ENCODE data around the gene ATP5F1E. TPM values are rescaled to one million over a fixed set of nuclear protein-coding genes. Genes with fewer than 3 reads are reported as not detected.

Gene ATP5F1E
- 61.9 TPM for total RNA-seq
- polyA plus RNA-seq (ENCODE audit: insufficient read depth in 1 of 8, insufficient read length in 8 of 8, low replicate concordance in 1 of 8) = 100 to 1,000 TPM; 145 to 220 (median 180) TPM
- long read RNA-seq, donor 1, transcript ATP5F1E-202 (2 exons, 1,878 nt) = minor isoform, 6 of 301 reads
- long read RNA-seq, donor 1, transcript ATP5F1E-201 (3 exons, 3,665 nt) = major isoform, 281 of 301 reads
- long read RNA-seq, donor 1, partial matches to known transcripts = 14 of 301 reads
- long read RNA-seq, donor 1, other reads (novel, unspliced or antisense) = 0 of 301 reads
- long read RNA-seq, donor 2, transcript ATP5F1E-201 (3 exons, 3,665 nt) = major isoform, 69 of 80 reads
- long read RNA-seq, donor 2, partial matches to known transcripts = 9 of 80 reads
- long read RNA-seq, donor 2, other reads (novel, unspliced or antisense) = 0 of 80 reads
- long read RNA-seq, donor 3, transcript ATP5F1E-201 (3 exons, 3,665 nt) = major isoform, 412 of 430 reads
- long read RNA-seq, donor 3, partial matches to known transcripts = 14 of 430 reads
- long read RNA-seq, donor 3, other reads (novel, unspliced or antisense) = 0 of 430 reads
- long read RNA-seq, donor 4, transcript ATP5F1E-201 (3 exons, 3,665 nt) = major isoform, 396 of 417 reads
- long read RNA-seq, donor 4, transcript ATP5F1E-202 (2 exons, 1,878 nt) = minor isoform, 6 of 417 reads
- long read RNA-seq, donor 4, partial matches to known transcripts = 15 of 417 reads
- long read RNA-seq, donor 4, other reads (novel, unspliced or antisense) = 0 of 417 reads
- long read RNA-seq, donor 5, transcript ATP5F1E-202 (2 exons, 1,878 nt) = minor isoform, 15 of 1,335 reads
- long read RNA-seq, donor 5, transcript ATP5F1E-201 (3 exons, 3,665 nt) = major isoform, 1,262 of 1,335 reads
- long read RNA-seq, donor 5, partial matches to known transcripts = 58 of 1,335 reads
- long read RNA-seq, donor 5, other reads (novel, unspliced or antisense) = 0 of 1,335 reads
- long read RNA-seq, donor 6, transcript ATP5F1E-201 (3 exons, 3,665 nt) = major isoform, 1,199 of 1,261 reads
- long read RNA-seq, donor 6, transcript ATP5F1E-202 (2 exons, 1,878 nt) = minor isoform, 17 of 1,261 reads
- long read RNA-seq, donor 6, partial matches to known transcripts = 45 of 1,261 reads
- long read RNA-seq, donor 6, other reads (novel, unspliced or antisense) = 0 of 1,261 reads
- long read RNA-seq, donor 7, transcript ATP5F1E-202 (2 exons, 1,878 nt) = minor isoform, 18 of 739 reads
- long read RNA-seq, donor 7, transcript ATP5F1E-201 (3 exons, 3,665 nt) = major isoform, 694 of 739 reads
- long read RNA-seq, donor 7, partial matches to known transcripts = 27 of 739 reads
- long read RNA-seq, donor 7, other reads (novel, unspliced or antisense) = 0 of 739 reads
- long read RNA-seq, donor 8, transcript ATP5F1E-201 (3 exons, 3,665 nt) = major isoform, 536 of 610 reads
- long read RNA-seq, donor 8, transcript ATP5F1E-202 (2 exons, 1,878 nt) = minor isoform, 23 of 610 reads
- long read RNA-seq, donor 8, partial matches to known transcripts = 51 of 610 reads
- long read RNA-seq, donor 8, other reads (novel, unspliced or antisense) = 0 of 610 reads
- long read RNA-seq, donor 9, transcript ATP5F1E-201 (3 exons, 3,665 nt) = major isoform, 529 of 564 reads
- long read RNA-seq, donor 9, transcript ATP5F1E-202 (2 exons, 1,878 nt) = minor isoform, 10 of 564 reads
- long read RNA-seq, donor 9, partial matches to known transcripts = 25 of 564 reads
- long read RNA-seq, donor 9, other reads (novel, unspliced or antisense) = 0 of 564 reads
- long read RNA-seq, donor 10, transcript ATP5F1E-202 (2 exons, 1,878 nt) = minor isoform, 36 of 877 reads
- long read RNA-seq, donor 10, transcript ATP5F1E-201 (3 exons, 3,665 nt) = major isoform, 769 of 877 reads
- long read RNA-seq, donor 10, partial matches to known transcripts = 72 of 877 reads
- long read RNA-seq, donor 10, other reads (novel, unspliced or antisense) = 0 of 877 reads
- long read RNA-seq, donor 11, transcript ATP5F1E-202 (2 exons, 1,878 nt) = minor isoform, 11 of 652 reads
- long read RNA-seq, donor 11, transcript ATP5F1E-201 (3 exons, 3,665 nt) = major isoform, 617 of 652 reads
- long read RNA-seq, donor 11, partial matches to known transcripts = 24 of 652 reads
- long read RNA-seq, donor 11, other reads (novel, unspliced or antisense) = 0 of 652 reads

GRCh38 chr20:59032023-59032712, at the start of gene ATP5F1E:
Gene ATP5F1E, minus strand, starts transcription at chr20:59032335. Its CDS starts 84 bp downstream, at chr20:59032251.
- Histone ChIP-seq H3K27me3 (ENCODE audit: control insufficient read depth, insufficient read depth, low read length) (no peaks in the 10 kb centered on the region), H3K36me3 (ENCODE audit: control insufficient read depth, insufficient read depth, low read length) (peaks cover 33% of the 10 kb centered on the region), H3K4me1 (ENCODE audit: control insufficient read depth, insufficient read depth, low read length) (peaks cover 14% of the 10 kb centered on the region), H3K4me3 (ENCODE audit: low read length) (peak within 1 kb of the TSS; percentile 87), H3K27ac (ENCODE audit: low read length) (peak within 1 kb of the TSS; percentile 90), H3K9me3 (replicated peaks; ENCODE audit: control insufficient read depth, low read depth, low read length) (no peaks in the 10 kb centered on the region)
- under 1% methylated on average over 86 of the region's 86 CpGs for WGBS (ENCODE audit: insufficient coverage)
- DNase-seq = peak; percentile 98

DNA sequence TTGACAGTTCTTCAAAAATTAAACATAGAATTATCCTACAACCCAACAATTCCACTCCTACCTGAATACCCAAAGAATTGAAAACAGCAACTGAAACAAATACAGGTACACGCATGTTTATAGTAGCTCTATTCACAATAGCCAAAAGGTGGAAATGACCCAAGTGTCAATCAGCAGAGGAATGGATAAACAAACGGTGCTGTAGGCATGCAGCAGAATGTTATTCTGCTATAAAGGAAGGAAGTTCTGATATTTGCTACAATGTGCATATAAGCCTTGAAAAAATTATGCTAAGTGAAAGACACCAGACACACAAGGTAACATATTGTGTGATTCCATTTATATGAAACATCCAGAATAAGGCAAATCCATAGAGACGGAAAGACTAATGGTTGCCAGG, 48.9 kb upstream of the ATP5F1E start:
- no peak overlapping the region for H3K27ac ChIP-seq (ENCODE audit: low read length)
- DNase-seq = no peak
- peaks cover 5% of the 10 kb centered on the region for H3K4me1 ChIP-seq (ENCODE audit: control insufficient read depth, insufficient read depth, low read length)
- 80% methylated on average over 1 of the region's 3 CpGs for WGBS (ENCODE audit: insufficient coverage)
- no peaks in the 10 kb centered on the region for H3K36me3 ChIP-seq (ENCODE audit: control insufficient read depth, insufficient read depth, low read length)
- no peaks in the 10 kb centered on the region for H3K9me3 ChIP-seq (replicated peaks; ENCODE audit: control insufficient read depth, low read depth, low read length)
- H3K4me3 ChIP-seq (ENCODE audit: low read length) = no peak overlapping the region
- peaks cover 3% of the 10 kb centered on the region for H3K27me3 ChIP-seq (ENCODE audit: control insufficient read depth, insufficient read depth, low read length)

GRCh38 chr20:59078231-59078630, 46.1 kb upstream of the ATP5F1E start:
- no CpG with 5 or more reads among the region's 5 CpGs for WGBS (ENCODE audit: insufficient coverage)
- DNase-seq = no peak
- no peaks in the 10 kb centered on the region for H3K27me3 ChIP-seq (ENCODE audit: control insufficient read depth, insufficient read depth, low read length)
- H3K4me3 ChIP-seq (ENCODE audit: low read length) = no peak overlapping the region
- H3K27ac ChIP-seq (ENCODE audit: low read length) = no peak overlapping the region
- H3K4me1 ChIP-seq (ENCODE audit: control insufficient read depth, insufficient read depth, low read length) = no peaks in the 10 kb centered on the region
- H3K9me3 ChIP-seq (replicated peaks; ENCODE audit: control insufficient read depth, low read depth, low read length) = no peaks in the 10 kb centered on the region
- no peaks in the 10 kb centered on the region for H3K36me3 ChIP-seq (ENCODE audit: control insufficient read depth, insufficient read depth, low read length)

- no peak overlapping the region for H3K27ac ChIP-seq (ENCODE audit: low read length)
- H3K27me3 ChIP-seq (ENCODE audit: control insufficient read depth, insufficient read depth, low read length) = peaks cover under 1% of the 10 kb centered on the region
- no peak overlapping the region for H3K4me3 ChIP-seq (ENCODE audit: low read length)
- H3K4me1 ChIP-seq (ENCODE audit: control insufficient read depth, insufficient read depth, low read length) = no peaks in the 10 kb centered on the region
- no peaks in the 10 kb centered on the region for H3K9me3 ChIP-seq (replicated peaks; ENCODE audit: control insufficient read depth, low read depth, low read length)
- WGBS (ENCODE audit: insufficient coverage) = 33% methylated on average over 1 of the region's 1 CpG
- H3K36me3 ChIP-seq (ENCODE audit: control insufficient read depth, insufficient read depth, low read length) = no peaks in the 10 kb centered on the region
- no peak for DNase-seq
Observed at GRCh38 chr20:59077705-59078104, 45.6 kb upstream of the ATP5F1E start.

GRCh38 chr20:59075934-59076508, 43.9 kb upstream of the ATP5F1E start:
- Histone ChIP-seq H3K4me3 (ENCODE audit: low read length) (no peak overlapping the region), H3K27ac (ENCODE audit: low read length) (no peak overlapping the region), H3K36me3 (ENCODE audit: control insufficient read depth, insufficient read depth, low read length) (no peaks in the 10 kb centered on the region), H3K27me3 (ENCODE audit: control insufficient read depth, insufficient read depth, low read length) (peaks cover 4% of the 10 kb centered on the region), H3K9me3 (replicated peaks; ENCODE audit: control insufficient read depth, low read depth, low read length) (no peaks in the 10 kb centered on the region), H3K4me1 (ENCODE audit: control insufficient read depth, insufficient read depth, low read length) (no peaks in the 10 kb centered on the region)
- no peak for DNase-seq
- WGBS (ENCODE audit: insufficient coverage) = no CpG with 5 or more reads among the region's 4 CpGs

DNA sequence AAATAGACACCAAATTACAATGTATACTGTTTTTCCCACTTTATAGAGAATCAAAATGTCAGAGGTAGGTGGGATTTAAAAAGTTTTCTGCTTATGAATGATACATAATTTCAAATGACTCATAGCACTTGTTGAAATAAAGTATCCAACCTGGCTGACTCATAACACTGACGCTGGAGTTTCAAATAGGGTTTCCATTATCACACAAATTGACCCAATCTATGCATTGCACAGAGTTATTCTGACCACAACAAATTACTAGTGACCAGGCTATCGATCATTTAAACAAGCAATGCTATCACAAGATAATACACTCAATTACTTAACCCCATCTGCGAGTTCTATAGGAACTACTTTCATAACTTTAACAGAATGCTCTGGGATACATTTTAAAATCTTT, 42.3 kb upstream of the ATP5F1E start:
- H3K36me3 ChIP-seq (ENCODE audit: control insufficient read depth, insufficient read depth, low read length) = no peaks in the 10 kb centered on the region
- WGBS (ENCODE audit: insufficient coverage) = 0% methylated on average over 1 of the region's 3 CpGs
- H3K4me3 ChIP-seq (ENCODE audit: low read length) = no peak overlapping the region
- no peak for DNase-seq
- H3K27ac ChIP-seq (ENCODE audit: low read length) = no peak overlapping the region
- no peaks in the 10 kb centered on the region for H3K9me3 ChIP-seq (replicated peaks; ENCODE audit: control insufficient read depth, low read depth, low read length)
- no peaks in the 10 kb centered on the region for H3K4me1 ChIP-seq (ENCODE audit: control insufficient read depth, insufficient read depth, low read length)
- H3K27me3 ChIP-seq (ENCODE audit: control insufficient read depth, insufficient read depth, low read length) = peaks cover 4% of the 10 kb centered on the region

GRCh38 chr20:59073582-59073981, 41.4 kb upstream of the ATP5F1E start:
- Histone ChIP-seq H3K27ac (ENCODE audit: low read length) (no peak overlapping the region), H3K9me3 (replicated peaks; ENCODE audit: control insufficient read depth, low read depth, low read length) (no peaks in the 10 kb centered on the region), H3K27me3 (ENCODE audit: control insufficient read depth, insufficient read depth, low read length) (peaks cover 4% of the 10 kb centered on the region), H3K4me3 (ENCODE audit: low read length) (no peak overlapping the region), H3K4me1 (ENCODE audit: control insufficient read depth, insufficient read depth, low read length) (no peaks in the 10 kb centered on the region), H3K36me3 (ENCODE audit: control insufficient read depth, insufficient read depth, low read length) (no peaks in the 10 kb centered on the region)
- no peak for DNase-seq
- WGBS (ENCODE audit: insufficient coverage) = no CpG with 5 or more reads among the region's 1 CpG

- peaks cover 4% of the 10 kb centered on the region for H3K27me3 ChIP-seq (ENCODE audit: control insufficient read depth, insufficient read depth, low read length)
- H3K27ac ChIP-seq (ENCODE audit: low read length) = no peak overlapping the region
- WGBS (ENCODE audit: insufficient coverage) = no CpG with 5 or more reads among the region's 1 CpG
- no peaks in the 10 kb centered on the region for H3K4me1 ChIP-seq (ENCODE audit: control insufficient read depth, insufficient read depth, low read length)
- no peaks in the 10 kb centered on the region for H3K36me3 ChIP-seq (ENCODE audit: control insufficient read depth, insufficient read depth, low read length)
- H3K9me3 ChIP-seq (replicated peaks; ENCODE audit: control insufficient read depth, low read depth, low read length) = no peaks in the 10 kb centered on the region
- DNase-seq = peak; percentile 41
- no peak overlapping the region for H3K4me3 ChIP-seq (ENCODE audit: low read length)
Observed at GRCh38 chr20:59071216-59071615, 39.1 kb upstream of the ATP5F1E start.
